NCI-H128 (cell line): Measurements from ENCODE around the gene MRPS2.
"Not testable (repeated sequence)": the region's sequence is repeated elsewhere in the genome, so short reads cannot be mapped to it uniquely, and the experiment has no call there.

ENCODE experiments used
- DNase-seq: peaks from one replicate; lab custom pipeline; 2025; ENCODE audit not compliant: unreplicated experiment; lab: John Stamatoyannopoulos, UW

The MRPS2 gene

DNA sequence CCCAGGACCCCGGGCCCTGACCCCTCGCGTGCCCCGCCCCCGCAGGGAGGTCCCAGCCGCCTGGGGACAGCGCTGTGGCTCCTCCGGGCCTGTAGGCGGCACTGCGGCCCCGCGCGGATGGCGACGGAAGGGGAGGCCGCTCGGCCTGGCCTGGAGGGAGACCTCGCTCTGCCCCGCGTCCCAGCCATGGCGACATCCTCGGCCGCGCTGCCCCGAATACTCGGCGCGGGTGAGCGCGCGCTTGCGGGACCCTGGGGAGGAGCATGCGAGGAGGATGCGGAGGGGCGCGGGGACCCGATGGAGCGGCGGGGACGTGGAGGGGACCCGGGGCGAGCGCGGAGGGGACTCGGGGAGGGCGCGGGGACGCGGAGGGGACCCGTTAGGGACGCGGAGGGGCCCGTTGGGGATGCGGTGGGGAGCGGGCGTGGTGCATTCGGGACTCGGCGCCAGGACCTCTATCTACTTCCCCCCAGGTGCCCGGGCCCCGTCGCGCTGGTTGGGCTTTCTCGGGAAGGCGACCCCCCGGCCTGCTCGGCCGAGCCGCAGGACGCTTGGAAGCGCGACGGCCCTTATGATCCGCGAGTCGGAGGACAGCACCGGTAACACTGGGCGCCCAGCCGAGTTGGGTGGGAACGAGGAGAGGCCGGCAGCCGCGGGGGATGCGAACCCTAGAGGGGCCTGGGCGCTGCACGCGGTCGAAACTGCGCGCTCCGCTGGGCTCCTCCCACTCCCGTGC, at the start of gene MRPS2:
Gene MRPS2 (plus strand): TSS at position 158 of the 736 bp plus-strand sequence. CDS start 29 bp downstream, at position 187.
- peak; percentile 74 for DNase-seq

GRCh38 chr9:135450956-135451355, 49.5 kb upstream of the MRPS2 start:
- no peak for DNase-seq

DNA sequence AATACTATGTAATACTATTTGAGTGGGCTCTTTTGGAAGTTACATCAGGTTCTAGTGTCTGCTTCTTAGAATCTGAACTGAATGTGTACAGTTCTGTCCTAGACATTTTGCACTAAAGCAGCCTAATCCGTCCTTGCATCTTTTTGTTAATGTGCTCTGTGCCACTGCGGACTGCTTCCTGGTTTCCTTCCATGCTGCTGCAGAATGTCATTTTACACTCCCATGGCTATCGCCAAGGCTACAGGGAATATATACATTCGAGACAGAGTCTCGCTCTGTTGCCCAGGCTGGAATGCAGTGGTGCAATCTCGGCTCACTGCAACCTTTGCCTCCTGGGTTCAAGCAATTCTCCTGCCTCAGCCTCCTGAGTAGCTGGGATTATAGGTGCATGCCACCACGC, 48.6 kb upstream of the MRPS2 start:
- DNase-seq: not testable (repeated sequence)

GRCh38 chr9:135454737-135455136, 45.7 kb upstream of the MRPS2 start:
- no peak for DNase-seq

GRCh38 chr9:135455401-135456030, 45.0 kb upstream of the MRPS2 start:
- DNase-seq: no peak

DNA sequence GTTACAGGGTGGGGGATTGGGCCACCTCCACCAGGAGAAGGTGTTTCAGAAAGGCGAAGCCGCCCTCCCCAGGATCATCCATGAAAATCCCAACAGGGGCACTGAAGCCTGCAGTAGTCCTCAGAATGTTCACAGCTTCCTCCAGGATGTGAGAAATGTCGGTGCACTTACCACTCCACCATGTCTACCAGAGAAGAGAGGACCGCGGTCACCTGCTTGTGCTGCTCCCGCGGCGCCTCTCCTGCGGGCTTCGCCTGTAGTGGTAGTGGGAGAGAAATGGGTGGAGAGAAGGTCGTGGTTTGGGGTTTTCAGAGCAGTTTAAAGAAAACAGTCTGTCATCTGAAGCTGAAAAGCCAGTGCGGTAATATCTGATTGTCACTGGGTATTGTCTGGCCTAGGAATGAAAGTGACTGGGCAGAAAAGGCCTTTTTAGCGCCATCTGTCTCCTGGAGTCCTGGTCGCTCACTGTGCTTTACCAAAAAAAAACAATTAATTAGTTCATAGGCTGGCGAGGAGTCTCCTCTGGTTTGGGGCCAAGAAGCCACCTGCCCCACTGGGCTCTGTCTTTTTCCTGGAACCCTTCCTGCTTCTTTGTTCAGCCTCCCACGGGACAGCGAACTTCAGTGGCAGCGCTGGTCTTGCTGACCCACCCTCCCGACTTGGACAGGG, 43.9 kb upstream of the MRPS2 start:
- DNase-seq: no peak

DNA sequence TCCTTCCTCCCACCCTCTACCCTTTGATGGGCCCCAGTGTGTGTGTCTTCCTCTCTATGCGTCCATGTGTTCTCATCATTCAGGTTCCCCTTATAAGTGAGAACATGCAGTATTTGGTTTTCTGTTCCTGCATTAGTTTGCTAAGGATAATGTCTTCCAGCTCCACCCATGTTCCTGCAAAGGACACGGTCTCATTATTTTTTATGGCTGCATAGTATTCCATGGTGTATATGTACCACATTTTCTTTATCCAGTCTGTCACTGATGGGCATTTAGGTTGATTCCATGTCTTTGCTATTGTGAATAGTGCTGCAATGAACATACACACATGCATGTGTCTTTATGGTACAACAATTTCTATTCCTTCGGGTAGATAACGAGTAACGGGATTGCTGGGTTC, 42.0 kb upstream of the MRPS2 start:
- not testable (repeated sequence) for DNase-seq

DNA sequence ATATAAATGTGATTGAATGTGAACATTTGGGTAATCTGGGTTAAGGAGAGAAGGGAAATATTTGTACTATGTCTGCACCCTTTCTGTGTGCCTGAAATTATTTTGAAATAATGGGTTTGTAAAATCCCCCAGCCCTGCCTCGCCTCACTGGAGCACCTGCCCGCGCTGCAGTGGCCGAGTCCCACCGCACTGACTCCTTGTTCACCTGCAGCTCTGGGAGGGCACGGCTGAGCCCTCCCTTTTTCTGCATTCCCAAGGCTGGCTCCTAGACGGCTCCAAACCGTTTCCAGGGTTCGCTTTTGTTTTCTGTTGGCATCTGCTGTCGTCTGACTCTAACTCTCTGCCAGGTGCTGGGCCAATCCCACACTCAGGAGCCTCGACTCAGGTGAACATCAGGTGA, 38.5 kb upstream of the MRPS2 start:
- no peak for DNase-seq

- no peak for DNase-seq
Observed at GRCh38 chr9:135463140-135463539, 37.3 kb upstream of the MRPS2 start.

DNA sequence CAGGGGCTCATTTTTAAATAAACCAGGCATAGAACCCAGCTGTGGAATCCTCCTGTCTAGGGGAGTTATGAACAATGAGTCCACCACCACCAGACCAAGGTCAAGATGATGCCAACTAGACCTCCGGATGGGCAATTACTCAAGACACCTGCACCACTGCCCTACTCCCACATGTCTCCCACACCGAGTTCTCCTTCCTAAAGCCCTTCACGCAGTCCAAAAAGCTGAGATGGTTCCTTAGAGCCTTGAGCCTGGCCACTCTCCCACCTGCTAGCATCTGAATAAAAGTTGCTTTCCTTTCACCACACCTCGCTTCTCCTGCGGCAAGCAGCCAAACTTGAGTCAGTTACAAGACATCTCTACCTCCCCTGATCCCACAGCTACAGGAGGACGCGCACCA, 36.3 kb upstream of the MRPS2 start:
- no peak for DNase-seq

- DNase-seq: no peak
Observed at GRCh38 chr9:135468854-135469521, 31.5 kb upstream of the MRPS2 start.

DNA sequence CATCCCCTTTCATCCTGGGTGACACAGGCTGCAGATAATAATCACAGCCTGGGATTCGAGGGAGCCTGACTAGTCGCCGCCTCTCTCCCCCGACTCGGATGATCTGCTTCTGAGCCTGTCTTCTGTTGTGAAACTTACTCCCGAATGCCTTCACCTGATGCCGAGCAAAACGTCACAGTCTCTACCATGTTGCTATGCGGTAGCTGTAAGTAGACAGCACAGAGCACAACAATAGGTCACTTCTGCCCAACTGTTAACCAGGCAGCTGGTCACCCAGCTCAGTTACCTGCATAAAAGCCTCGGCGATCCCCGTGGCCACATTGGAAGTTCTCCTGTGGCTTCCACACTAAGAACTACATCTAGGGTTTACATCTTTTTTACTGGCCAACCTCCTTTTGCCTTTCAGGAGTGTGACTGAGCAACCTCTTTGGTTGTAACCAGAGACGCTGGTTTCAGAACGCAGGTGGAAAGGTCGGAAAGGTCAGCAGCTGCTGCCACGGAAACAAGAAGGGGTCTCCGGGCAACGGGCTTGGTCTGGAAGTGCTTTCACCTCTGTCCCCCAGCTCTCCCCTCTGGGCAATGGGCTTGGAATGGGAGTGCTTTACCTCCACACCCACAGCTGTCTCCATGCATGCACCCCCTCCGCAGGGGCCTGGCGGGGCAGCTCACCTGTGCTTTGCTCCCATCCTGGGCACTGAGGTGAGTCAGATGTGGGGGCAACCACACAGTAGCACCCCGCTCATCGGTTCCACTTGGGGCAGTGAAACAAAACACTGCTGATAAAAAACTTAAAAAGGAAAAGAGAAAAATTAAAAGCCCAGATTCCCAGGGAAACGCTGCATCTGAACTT, 28.5 kb upstream of the MRPS2 start:
- DNase-seq: no peak

GRCh38 chr9:135473972-135474543, 26.4 kb upstream of the MRPS2 start:
- DNase-seq: no peak

GRCh38 chr9:135474915-135475314, 25.6 kb upstream of the MRPS2 start:
- DNase-seq: no peak

DNA sequence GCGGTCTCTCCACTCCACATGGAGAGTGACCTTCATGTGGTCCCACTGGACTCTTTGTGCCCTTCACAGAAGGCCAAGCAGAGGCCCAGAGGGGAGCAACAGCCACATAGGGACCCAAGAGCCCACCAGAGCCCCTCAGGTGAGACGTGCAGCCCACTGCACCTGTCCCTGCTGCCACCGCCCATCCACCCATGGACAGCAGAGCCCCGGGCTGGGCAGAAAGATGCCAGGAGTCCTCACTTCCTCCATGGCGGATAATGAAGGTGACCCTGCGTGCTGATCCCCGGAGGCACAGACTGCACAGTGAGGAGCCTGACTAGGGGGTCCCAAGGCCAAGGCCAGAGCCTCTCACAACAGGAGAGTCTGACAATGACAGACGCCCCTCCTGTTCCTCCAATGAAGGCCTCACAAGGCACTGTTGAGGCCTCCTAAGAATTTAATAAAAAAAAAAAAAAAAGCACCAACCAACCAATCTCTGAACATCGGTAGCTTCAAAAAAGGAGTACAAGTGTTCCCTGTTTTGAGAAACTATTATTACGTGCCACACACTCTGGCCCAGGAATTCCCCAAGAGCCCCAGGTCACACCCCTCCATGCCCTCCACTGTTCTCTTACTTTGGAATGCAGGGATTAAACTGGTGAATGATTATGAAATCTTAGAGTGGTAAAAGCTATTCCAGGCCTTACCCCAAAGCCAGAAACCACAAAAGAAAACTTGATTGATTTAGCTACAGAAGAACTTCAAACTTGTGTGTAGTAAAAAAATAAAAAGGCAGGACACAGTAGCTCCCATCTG, 23.7 kb upstream of the MRPS2 start:
- no peak for DNase-seq

GRCh38 chr9:135478191-135478590, 22.3 kb upstream of the MRPS2 start:
- DNase-seq: no peak

- DNase-seq: no peak
Observed at GRCh38 chr9:135478829-135479468, 21.5 kb upstream of the MRPS2 start.

DNA sequence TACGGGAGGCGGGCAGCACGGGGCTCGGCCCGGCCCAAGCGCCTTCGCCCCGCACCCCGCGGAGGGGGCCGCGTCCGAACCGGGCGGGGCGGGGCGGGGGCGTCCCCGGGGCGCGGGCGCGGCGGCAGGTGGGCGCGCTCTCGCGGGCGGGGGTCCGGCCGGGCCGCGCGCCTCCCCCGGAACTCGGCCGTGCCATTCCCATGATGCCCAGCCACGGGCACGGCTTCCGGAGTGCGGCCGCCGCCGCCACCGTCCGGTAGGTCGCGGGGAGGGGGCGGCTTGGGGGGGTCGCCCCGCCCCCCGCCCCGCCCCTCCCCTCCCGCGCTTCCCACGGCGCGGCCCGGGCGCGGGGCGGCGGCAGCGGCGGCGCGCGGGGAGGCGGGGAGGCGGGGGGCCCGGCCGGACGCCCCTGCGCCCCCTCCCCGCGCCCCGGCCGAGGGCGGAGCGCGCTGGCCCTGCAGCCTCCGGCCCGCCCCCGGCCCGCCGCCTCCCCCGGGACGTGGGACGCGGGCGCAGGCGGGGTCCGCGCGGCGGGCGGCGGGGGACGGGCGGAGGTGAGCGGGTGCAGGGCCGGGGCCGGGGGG, 20.9 kb upstream of the MRPS2 start, which contains the start of gene PPP1R26:
Gene PPP1R26 (plus strand): TSS at position 314 of the 584 bp plus-strand sequence. CDS start 4,729 bp downstream, outside the sequence.
- DNase-seq: no peak
